Heart left ventricle (tissue), 16 donors: Measurements from ENCODE around the gene FAM53A. TPM values are rescaled to one million over a fixed set of nuclear protein-coding genes. Genes with fewer than 3 reads are reported as not detected.

ENCODE experiments used
- ATAC-seq, 4 donors: fragments of 200-7000 bp; cut with Tn5 transposase; one replicate each; pipeline ENCODE4 v1.9.1; 2020 to 2022; ENCODE audit warnings: moderate library complexity in 4 of 4, mild to moderate bottlenecking in 3 of 4, moderate number of reproducible peaks in 1 of 4
- DNase-seq, 5 donors: peaks; one replicate each; pipeline ENCODE4 v3.0.0-alpha.2; 2020
- H3K27ac ChIP-seq, 12 donors: fragments of 200-600 bp; sonication (generic) in 4 of 12; one replicate each; pipeline versions ENCODE4 v1.5.0 to v1.8.0; 2016 to 2022; ENCODE audit warnings: mild to moderate bottlenecking in 2 of 12
- H3K27me3 ChIP-seq, 9 donors: fragments of 200-600 bp; sonication (generic) in 2 of 9; one replicate each; pipeline versions ENCODE4 v1.5.1 to v1.8.0; 2016 to 2022; ENCODE audit warnings: mild to moderate bottlenecking in 3 of 9
- H3K36me3 ChIP-seq, 9 donors: fragments of 200-600 bp; sonication (generic) in 2 of 9; one replicate each; pipeline versions ENCODE4 v1.5.0 to v1.8.0; 2018 to 2022; ENCODE audit warnings: mild to moderate bottlenecking in 2 of 9
- H3K4me1 ChIP-seq, 12 donors: fragments of 200-600 bp; sonication (generic) in 4 of 12; one replicate each; pipeline versions ENCODE4 v1.5.0 to v1.8.0; 2016 to 2022; ENCODE audit warnings: mild to moderate bottlenecking in 3 of 12
- H3K4me3 ChIP-seq, 12 donors: fragments of 200-600 bp; sonication (generic) in 4 of 12; one replicate each; pipeline versions ENCODE4 v1.5.0 to v1.8.0; 2017 to 2022; ENCODE audit warnings: mild to moderate bottlenecking in 9 of 12, moderate library complexity in 4 of 12
- H3K9me3 ChIP-seq, 12 donors: fragments of 200-600 bp; sonication (generic) in 4 of 12; one replicate each; pipeline versions ENCODE4 v1.5.0 to v1.8.0; 2016 to 2022; ENCODE audit warnings: mild to moderate bottlenecking in 1 of 12
- CTCF ChIP-seq, 12 donors: fragments of 200-600 bp; sonication (generic) in 4 of 12; IDR thresholded peaks; one replicate each; pipeline versions ENCODE4 v1.5.0 to v1.8.0; 2018 to 2022; ENCODE audit warnings: antibody characterized with exemption in 12 of 12, mild to moderate bottlenecking in 5 of 12
- POLR2A ChIP-seq, 2 donors: fragments of 450-650 bp; IDR thresholded peaks; one replicate each; pipeline ENCODE4 v1.6.1; 2017; ENCODE audit warnings: antibody characterized with exemption in 2 of 2, mild to moderate bottlenecking in 2 of 2, moderate library complexity in 2 of 2
- WGBS, 4 donors: extraction: QIAGEN DNeasy Blood & Tissue Kit in 2 of 4; methylation state at CpG; one replicate each; pipeline versions ENCODE4 v1.1.5 to v1.1.7; 2013 to 2018; 5-methylcytosine and 5-hydroxymethylcytosine counted together
- intact Hi-C, 10 donors: fragments of 100-400 bp; cut with DNase I; formaldehyde crosslinking; loops; one replicate each; pipeline versions ENCODE4 v1.11.1 to v1.14.2; 2022
- polyA plus RNA-seq, 2 donors: library from polyadenylated mRNA; stranded (reverse); fragments of 200-250 nt; gene quantifications; one replicate each; pipeline ENCODE4 v1.2.3, GENCODE V29; 2013
- total RNA-seq, 9 donors: library from RNA; depleted of rRNA in 2 of 9; stranded (reverse); fragments of >200 nt in 2 of 9; fragmentation: NEBNext Ultra II Directional in 3 of 9; extraction: Animal tissue kit (Norgen Biotek cat#: 25700) in 3 of 9; gene quantifications; one replicate each; pipeline versions ENCODE4 v1.1.0 to v1.2.4, GENCODE V29; 2016 to 2023
- donor health status: ischemic (EF 13 %, LVEDD 7.1; RV severe dilation, severe dysfunction).
- donor health status: healthy with polysubstance abuse.
- donor health status: DM: no; HTN: yes; CAD: no.
- donor health status: DM: no; HTN: no; CAD: no.
- donor health status: ischemic (EF 25% LVEDD 6.9; RV normal size, moderate dysfunction).
- donor health status: ischemic (EF 25% LVEDD 5.7; RV mildly dilated, moderate dysfunction).
- donor health status: healthy.
- donor health status: DM: yes; HTN: yes; CAD: no.
- donor health status: ischemic (EF 35%, LVEDD 5.7; RV mildly dilated, moderate dysfunction).
- donor health status: nonischemic (EF 11% LVEDD 7.7; RV severe dilation, severe dysfunction).
- donor health status: DM: yes; HTN: yes; CAD: no.
- donor health status: PGD.
- donor health status: ischemic (EF 29% LVEDD 5.4; RV normal size, mild dysfunction).
- donor health status: nonischemic (EF 23%, LVEDD 6.1; RV moderate dilation, normal function).

Gene FAM53A
- total and polyA plus RNA-seq, 11 donors: 0.42 to 2.3 (median 0.99) TPM

- Histone ChIP-seq H3K27me3 (no peaks in the 10 kb centered on the region), H3K36me3 (peaks cover 0 to 46% (median 18%) of the 10 kb centered on the region in 9 donors), H3K9me3 (no peaks in the 10 kb centered on the region), H3K4me3 (peak overlapping the region; percentile 43 to 94 (median 80)), H3K27ac (peak overlapping the region; percentile 91 to 98 (median 95)), H3K4me1 (peaks cover 5 to 69% (median 37%) of the 10 kb centered on the region in 12 donors)
- TF ChIP-seq POLR2A (IDR thresholded peaks at IDR 0.05) (no peak), CTCF (IDR thresholded peaks at IDR 0.05) (no peak)
- intact Hi-C loops: loop anchor here in 6 of 10 donors (1.0 to 10.0 kb wide), 2 partner anchors 8 to 366 kb away; partner anchors contain the start of gene SLBP (in 1 of the 6)
- peak in 3 of 4 donors; percentile 27 to 59 (median 44) for ATAC-seq
- DNase-seq: peak; percentile 47 to 83 (median 69)
- WGBS, 4 donors: 1 to 2% (median 2%) methylated on average over 27 to 79 of the region's 79 CpGs
These were observed 36.3 kb upstream of the FAM53A start for GRCh38 chr4:1720163-1720983.

- Histone ChIP-seq H3K36me3 (peaks cover 0 to 30% (median 15%) of the 10 kb centered on the region in 9 donors), H3K4me1 (peaks cover 5 to 74% (median 54%) of the 10 kb centered on the region in 12 donors), H3K9me3 (no peaks in the 10 kb centered on the region), H3K27ac (peak overlapping the region in 1 of 12 donors; percentile 11), H3K4me3 (peak overlapping the region in 1 of 12 donors; percentile 15), H3K27me3 (no peaks in the 10 kb centered on the region)
- WGBS, 4 donors: 69 to 80% (median 74%) methylated on average over 18 to 31 of the region's 31 CpGs
- intact Hi-C loops: loop anchor here in 1 of 10 donors (5.0 kb wide), 1 partner anchor 36 kb away; the partner anchor contains the start of gene FAM53A
- ATAC-seq (no peak), DNase-seq (no peak)
- TF ChIP-seq CTCF (IDR thresholded peaks at IDR 0.05) (no peak), POLR2A (IDR thresholded peaks at IDR 0.05) (no peak)
These were observed 34.2 kb upstream of the FAM53A start for GRCh38 chr4:1718095-1718850.

GRCh38 chr4:1717129-1718094, 33.3 kb upstream of the FAM53A start:
- no peak overlapping the region for H3K27ac ChIP-seq
- H3K4me3 ChIP-seq: no peak overlapping the region
- H3K9me3 ChIP-seq: no peaks in the 10 kb centered on the region
- peaks cover 5 to 77% (median 56%) of the 10 kb centered on the region in 12 donors for H3K4me1 ChIP-seq
- DNase-seq (no peak), ATAC-seq (no peak)
- H3K27me3 ChIP-seq: no peaks in the 10 kb centered on the region
- no peak for TF ChIP-seq CTCF (IDR thresholded peaks at IDR 0.05)
- TF ChIP-seq POLR2A (IDR thresholded peaks at IDR 0.05): no peak
- peaks cover 0 to 30% (median 15%) of the 10 kb centered on the region in 9 donors for H3K36me3 ChIP-seq
- WGBS, 4 donors: 88 to 92% (median 91%) methylated on average over 15 to 32 of the region's 32 CpGs
- intact Hi-C loops: loop anchor here in 1 of 10 donors (5.0 kb wide), 1 partner anchor 35 kb away; the partner anchor contains the start of gene FAM53A
